ENCODE measurements around the gene TMEM86B.

The TMEM86B gene

GRCh38 chr19:55228403-55229031 is at the start of gene TMEM86B:
TMEM86B (minus strand) TSS chr19:55228763; CDS start chr19:55228741, 22 bp downstream.
- no peaks in the 10 kb centered on the region for H3K4me1 ChIP-seq (ENCODE audit: insufficient read depth, low read length)
- no peak within 1 kb of the TSS for H3K9ac ChIP-seq (ENCODE audit: low read depth, low read length)
- no peaks in the 10 kb centered on the region; the same call in 1 of the 2 replicates for H3K36me3 ChIP-seq (ENCODE audit: insufficient read depth, low read length)
- no peaks in the 10 kb centered on the region for H3K9me3 ChIP-seq (ENCODE audit: control insufficient read depth, insufficient read depth, low read length)

- Histone ChIP-seq H3K9me3 (ENCODE audit: control insufficient read depth, insufficient read depth, low read length) (no peaks in the 10 kb centered on the region), H3K36me3 (ENCODE audit: insufficient read depth, low read length) (no peaks in the 10 kb centered on the region), H3K4me1 (ENCODE audit: insufficient read depth, low read length) (peaks cover 13% of the 10 kb centered on the region; the same call in 1 of the 2 replicates), H3K9ac (ENCODE audit: low read depth, low read length) (no peak overlapping the region)
These were observed 48.9 kb upstream of the TMEM86B start for GRCh38 chr19:55277494-55277893.

GRCh38 chr19:55276720-55277430 is 48.3 kb upstream of the TMEM86B start:
- no peak overlapping the region for H3K9ac ChIP-seq (ENCODE audit: low read depth, low read length)
- H3K36me3 ChIP-seq (ENCODE audit: insufficient read depth, low read length): no peaks in the 10 kb centered on the region

GRCh38 chr19:55275851-55276719 is 47.5 kb upstream of the TMEM86B start:
- Histone ChIP-seq H3K36me3 (ENCODE audit: insufficient read depth, low read length) (no peaks in the 10 kb centered on the region), H3K9ac (ENCODE audit: low read depth, low read length) (no peak overlapping the region), H3K4me1 (ENCODE audit: insufficient read depth, low read length) (peaks cover 9% of the 10 kb centered on the region; the same call in 1 of the 2 replicates)

More at GRCh38 chr19:55276720-55277430, 48.3 kb upstream of the TMEM86B start:
- H3K4me1 ChIP-seq (ENCODE audit: insufficient read depth, low read length): peaks cover 13% of the 10 kb centered on the region; the same call in 1 of the 2 replicates
- no peaks in the 10 kb centered on the region for H3K9me3 ChIP-seq (ENCODE audit: control insufficient read depth, insufficient read depth, low read length)

GRCh38 chr19:55273978-55274707 is 45.6 kb upstream of the TMEM86B start:
- Histone ChIP-seq H3K9me3 (ENCODE audit: control insufficient read depth, insufficient read depth, low read length) (no peaks in the 10 kb centered on the region), H3K9ac (ENCODE audit: low read depth, low read length) (no peak overlapping the region), H3K36me3 (ENCODE audit: insufficient read depth, low read length) (no peaks in the 10 kb centered on the region), H3K4me1 (ENCODE audit: insufficient read depth, low read length) (0 out of 2 replicates have a peak, but pooled peaks cover 2% of the 10 kb centered on the region)

More at GRCh38 chr19:55275851-55276719, 47.5 kb upstream of the TMEM86B start:
- no peaks in the 10 kb centered on the region for H3K9me3 ChIP-seq (ENCODE audit: control insufficient read depth, insufficient read depth, low read length)

- Histone ChIP-seq H3K4me1 (ENCODE audit: insufficient read depth, low read length) (no peaks in the 10 kb centered on the region), H3K9ac (ENCODE audit: low read depth, low read length) (no peak overlapping the region), H3K9me3 (ENCODE audit: control insufficient read depth, insufficient read depth, low read length) (no peaks in the 10 kb centered on the region), H3K36me3 (ENCODE audit: insufficient read depth, low read length) (no peaks in the 10 kb centered on the region)
These were observed 43.6 kb upstream of the TMEM86B start for GRCh38 chr19:55272142-55272541.

GRCh38 chr19:55270172-55270942 is 41.8 kb upstream of the TMEM86B start:
- no peaks in the 10 kb centered on the region for H3K36me3 ChIP-seq (ENCODE audit: insufficient read depth, low read length)
- no peaks in the 10 kb centered on the region for H3K4me1 ChIP-seq (ENCODE audit: insufficient read depth, low read length)
- H3K9me3 ChIP-seq (ENCODE audit: control insufficient read depth, insufficient read depth, low read length): no peaks in the 10 kb centered on the region
- H3K9ac ChIP-seq (ENCODE audit: low read depth, low read length): no peak overlapping the region

- Histone ChIP-seq H3K36me3 (ENCODE audit: insufficient read depth, low read length) (no peaks in the 10 kb centered on the region), H3K9me3 (ENCODE audit: control insufficient read depth, insufficient read depth, low read length) (no peaks in the 10 kb centered on the region), H3K4me1 (ENCODE audit: insufficient read depth, low read length) (no peaks in the 10 kb centered on the region), H3K9ac (ENCODE audit: low read depth, low read length) (no peak overlapping the region)
These were observed 40.7 kb upstream of the TMEM86B start for GRCh38 chr19:55269299-55269698.

GRCh38 chr19:55266840-55267239 is 38.3 kb upstream of the TMEM86B start:
- no peaks in the 10 kb centered on the region for H3K9me3 ChIP-seq (ENCODE audit: control insufficient read depth, insufficient read depth, low read length)

GRCh38 chr19:55266404-55266803 is 37.8 kb upstream of the TMEM86B start:
- Histone ChIP-seq H3K9me3 (ENCODE audit: control insufficient read depth, insufficient read depth, low read length) (no peaks in the 10 kb centered on the region), H3K36me3 (ENCODE audit: insufficient read depth, low read length) (no peaks in the 10 kb centered on the region), H3K9ac (ENCODE audit: low read depth, low read length) (no peak overlapping the region), H3K4me1 (ENCODE audit: insufficient read depth, low read length) (no peaks in the 10 kb centered on the region)

More at GRCh38 chr19:55266840-55267239, 38.3 kb upstream of the TMEM86B start:
- H3K36me3 ChIP-seq (ENCODE audit: insufficient read depth, low read length): no peaks in the 10 kb centered on the region
- H3K4me1 ChIP-seq (ENCODE audit: insufficient read depth, low read length): no peaks in the 10 kb centered on the region
- no peak overlapping the region for H3K9ac ChIP-seq (ENCODE audit: low read depth, low read length)

- Histone ChIP-seq H3K4me1 (ENCODE audit: insufficient read depth, low read length) (no peaks in the 10 kb centered on the region), H3K9ac (ENCODE audit: low read depth, low read length) (no peak overlapping the region), H3K36me3 (ENCODE audit: insufficient read depth, low read length) (no peaks in the 10 kb centered on the region), H3K9me3 (ENCODE audit: control insufficient read depth, insufficient read depth, low read length) (no peaks in the 10 kb centered on the region)
These were observed 37.3 kb upstream of the TMEM86B start for GRCh38 chr19:55265723-55266386.

GRCh38 chr19:55265173-55265572 is 36.6 kb upstream of the TMEM86B start:
- Histone ChIP-seq H3K9me3 (ENCODE audit: control insufficient read depth, insufficient read depth, low read length) (no peaks in the 10 kb centered on the region), H3K9ac (ENCODE audit: low read depth, low read length) (no peak overlapping the region), H3K4me1 (ENCODE audit: insufficient read depth, low read length) (peaks cover 4% of the 10 kb centered on the region), H3K36me3 (ENCODE audit: insufficient read depth, low read length) (no peaks in the 10 kb centered on the region)

- peaks cover 4% of the 10 kb centered on the region for H3K4me1 ChIP-seq (ENCODE audit: insufficient read depth, low read length)
- H3K9ac ChIP-seq (ENCODE audit: low read depth, low read length): no peak overlapping the region
- H3K9me3 ChIP-seq (ENCODE audit: control insufficient read depth, insufficient read depth, low read length): no peaks in the 10 kb centered on the region
- no peaks in the 10 kb centered on the region for H3K36me3 ChIP-seq (ENCODE audit: insufficient read depth, low read length)
These were observed 36.0 kb upstream of the TMEM86B start for GRCh38 chr19:55264531-55264930.
